ENCODE results near the gene TBCC. TPM values are rescaled to one million over a fixed set of nuclear protein-coding genes. Genes with fewer than 3 reads are reported as not detected.
A peak's percentile ranks its signal among the peaks of the same experiment; 100 is the strongest.

Gene TBCC
- total RNA-seq, 1 donor = 33.7 TPM

GRCh38 chr6:42782689-42783176, 36.8 kb upstream of the TBCC start:
- peaks cover 13% of the 10 kb centered on the region for H4K20me1 ChIP-seq (ENCODE audit: insufficient read depth, low read length)
- no peaks in the 10 kb centered on the region for H3K27me3 ChIP-seq (ENCODE audit: insufficient read depth, low read length)
- H3K79me2 ChIP-seq (ENCODE audit: insufficient read depth, low read length) = peaks cover 49% of the 10 kb centered on the region
- DNase-seq (ENCODE audit: insufficient read length, low spot score, missing footprints) = peak; percentile 98
- H3K36me3 ChIP-seq (ENCODE audit: insufficient read depth, low read length) = no peaks in the 10 kb centered on the region
- H3K4me3 ChIP-seq (ENCODE audit: insufficient read depth, low read length) = peak overlapping the region; percentile 96
- H3K27ac ChIP-seq (ENCODE audit: low read depth, low read length) = peak overlapping the region; percentile 97
- peaks cover 21% of the 10 kb centered on the region for H3K4me1 ChIP-seq (ENCODE audit: insufficient read depth, low read length)
- TF ChIP-seq CTCF (IDR thresholded peaks at IDR 0.05; ENCODE audit: extremely low read depth, low read depth, low read length) = no peak
- H2AFZ ChIP-seq (ENCODE audit: low read length) = peak overlapping the region; percentile 87
- H3K4me2 ChIP-seq (ENCODE audit: insufficient read depth, low read length) = peak overlapping the region; percentile 88
- no peaks in the 10 kb centered on the region for H3K9me3 ChIP-seq (ENCODE audit: low read depth, low read length)

- peak within 1 kb of the TSS; percentile 88 for H3K4me2 ChIP-seq (ENCODE audit: insufficient read depth, low read length)
- H3K79me2 ChIP-seq (ENCODE audit: insufficient read depth, low read length) = peaks cover 43% of the 10 kb centered on the region
- H3K27me3 ChIP-seq (ENCODE audit: insufficient read depth, low read length) = no peaks in the 10 kb centered on the region
- no peaks in the 10 kb centered on the region for H3K36me3 ChIP-seq (ENCODE audit: insufficient read depth, low read length)
- no peaks in the 10 kb centered on the region for H3K9me3 ChIP-seq (ENCODE audit: low read depth, low read length)
- peak within 1 kb of the TSS; percentile 97 for H3K27ac ChIP-seq (ENCODE audit: low read depth, low read length)
- peak; percentile 95 for DNase-seq (ENCODE audit: insufficient read length, low spot score, missing footprints)
- H4K20me1 ChIP-seq (ENCODE audit: insufficient read depth, low read length) = peaks cover 6% of the 10 kb centered on the region
- peaks cover 25% of the 10 kb centered on the region for H3K4me1 ChIP-seq (ENCODE audit: insufficient read depth, low read length)
- peak within 1 kb of the TSS; percentile 96 for H3K4me3 ChIP-seq (ENCODE audit: insufficient read depth, low read length)
- peak within 1 kb of the TSS; percentile 63 for H2AFZ ChIP-seq (ENCODE audit: low read length)
- TF ChIP-seq CTCF (IDR thresholded peaks at IDR 0.05; ENCODE audit: extremely low read depth, low read depth, low read length) = no peak
Measured at GRCh38 chr6:42781796-42782688, 36.1 kb upstream of the TBCC start, which contains the start of gene BICRAL. Gene BICRAL (plus strand): TSS chr6:42782052. CDS start chr6:42822023, 39,971 bp downstream.

- no peak for DNase-seq (ENCODE audit: insufficient read length, low spot score, missing footprints)
Measured at GRCh38 chr6:42781546-42781795, 35.6 kb upstream of the TBCC start.

More at GRCh38 chr6:42781546-42781795, 35.6 kb upstream of the TBCC start:
- Histone ChIP-seq H3K4me3 (ENCODE audit: insufficient read depth, low read length) (peak overlapping the region; percentile 96), H4K20me1 (ENCODE audit: insufficient read depth, low read length) (peaks cover under 1% of the 10 kb centered on the region), H3K36me3 (ENCODE audit: insufficient read depth, low read length) (no peaks in the 10 kb centered on the region), H3K4me2 (ENCODE audit: insufficient read depth, low read length) (peak overlapping the region; percentile 51), H2AFZ (ENCODE audit: low read length) (no peak overlapping the region), H3K9me3 (ENCODE audit: low read depth, low read length) (no peaks in the 10 kb centered on the region), H3K27ac (ENCODE audit: low read depth, low read length) (peak overlapping the region; percentile 44), H3K27me3 (ENCODE audit: insufficient read depth, low read length) (no peaks in the 10 kb centered on the region), H3K4me1 (ENCODE audit: insufficient read depth, low read length) (peaks cover 24% of the 10 kb centered on the region), H3K79me2 (ENCODE audit: insufficient read depth, low read length) (peaks cover 37% of the 10 kb centered on the region)
- no peak for TF ChIP-seq CTCF (IDR thresholded peaks at IDR 0.05; ENCODE audit: extremely low read depth, low read depth, low read length)
